GM12878 (cell line): ENCODE results near the gene PUM2. TPM values are rescaled to one million over a fixed set of nuclear protein-coding genes. Genes with fewer than 3 reads are reported as not detected.

ENCODE experiments used
- ATAC-seq: fragments of 200-7000 bp; cut with Tn5 transposase; 3 replicates; pipeline ENCODE4 v1.9.1; 2020; ENCODE audit warnings: mild to moderate bottlenecking, moderate library complexity
- BruUV-seq: library from RNA; stranded (reverse); fragments of 400-500 nt; replicated peaks from 2 replicates; lab custom pipeline; 2021; lab: Mats Ljungman, UMichigan
- CTCF ChIA-PET: fragments of 300-600 bp; sonication (Branson Sonifier 250); formaldehyde crosslinking; extraction: SDS; loops from one replicate; lab custom pipeline; 2021; ENCODE audit warnings: inconsistent platforms; lab: Yijun Ruan, JAX
- POLR2A ChIA-PET: fragments of 350-600 bp; formaldehyde crosslinking; extraction: SDS; loops from one replicate; lab custom pipeline; 2021; ENCODE audit warnings: inconsistent platforms; lab: Charles Lee
- RAD21 ChIA-PET: fragments of 300-600 bp; sonication (Branson Sonifier 250); formaldehyde crosslinking; loops from one replicate; lab custom pipeline; 2023; ENCODE audit warnings: antibody characterized with exemption; ENCODE audit not compliant: unreplicated experiment; lab: Charles Lee
- SMC1A ChIA-PET: fragments of 300-600 bp; sonication (Branson Sonifier 250); formaldehyde crosslinking; loops from one replicate; lab custom pipeline; 2023; ENCODE audit not compliant: unreplicated experiment, uncharacterized antibody; lab: Charles Lee
- DNase-seq: peaks from one replicate; pipeline ENCODE4 v3.0.0-alpha.2; 2011; ENCODE audit warnings: low read depth, low spot score
- FAIRE-seq: peaks from 3 replicates; lab custom pipeline; 2011; peaks lifted over from hg19 to GRCh38; lab: Jason Lieb, UNC
- H2AFZ ChIP-seq: 2 replicates; pipeline ENCODE4 v1.6.0; 2011; ENCODE audit warnings: low read depth, low read length, control low read depth; ENCODE audit not compliant: control insufficient read depth
- H3K27ac ChIP-seq: 2 replicates; pipeline ENCODE4 v1.5.1; 2011; ENCODE audit warnings: control low read depth; ENCODE audit not compliant: control insufficient read depth, insufficient read depth
- H3K27me3 ChIP-seq, 2 experiments: replicated peaks in 1 of 2; 2 replicates each; pipeline versions ENCODE4 v1.6.0 to v1.6.1; 2011; ENCODE audit warnings: low read length in 1 of 2; ENCODE audit not compliant: control insufficient read depth in 2 of 2, insufficient read depth in 2 of 2
- H3K36me3 ChIP-seq, 2 experiments: 2 replicates each; pipeline ENCODE4 v1.5.1; 2011; ENCODE audit warnings: low read length in 1 of 2; ENCODE audit not compliant: control insufficient read depth in 2 of 2, insufficient read depth in 2 of 2
- H3K4me1 ChIP-seq: 2 replicates; pipeline ENCODE4 v1.6.1; 2011; ENCODE audit warnings: mild to moderate bottlenecking, low read length, moderate library complexity, mixed read lengths; ENCODE audit not compliant: control insufficient read depth, insufficient read depth
- H3K4me2 ChIP-seq: 2 replicates; pipeline ENCODE4 v1.6.0; 2011; ENCODE audit warnings: control low read depth; ENCODE audit not compliant: control insufficient read depth, insufficient read depth
- H3K4me3 ChIP-seq: fragments of 200-600 bp; sonication (generic); 2 replicates; pipeline ENCODE4 v1.5.1; 2016
- H3K79me2 ChIP-seq: 2 replicates; pipeline ENCODE4 v1.6.0; 2011; ENCODE audit warnings: low read length; ENCODE audit not compliant: control insufficient read depth, insufficient read depth
- H3K9ac ChIP-seq: 2 replicates; pipeline ENCODE4 v1.8.0; 2011; ENCODE audit warnings: low read length, control low read depth, mixed read lengths; ENCODE audit not compliant: control insufficient read depth, insufficient read depth
- H3K9me3 ChIP-seq: replicated peaks from 3 replicates; pipeline ENCODE4 v1.5.1; 2011; ENCODE audit warnings: mild to moderate bottlenecking, low read length; ENCODE audit not compliant: control insufficient read depth, insufficient read depth
- H4K20me1 ChIP-seq: 2 replicates; pipeline ENCODE4 v1.6.0; 2011; ENCODE audit not compliant: control insufficient read depth, insufficient read depth
- CBX3 ChIP-seq: fragments of 200-600 bp; sonication (generic); IDR thresholded peaks from 2 replicates; pipeline ENCODE4 v1.6.1; 2016; ENCODE audit warnings: low read depth, borderline replicate concordance
- ETV6 ChIP-seq, 2 experiments: fragments of 450-650 bp in 1 of 2; IDR thresholded peaks in 1 of 2; conservative IDR thresholded peaks in 1 of 2; 2 replicates each; pipeline ENCODE4 v1.6.1; 2014; ENCODE audit warnings: antibody characterized with exemption in 1 of 2, borderline replicate concordance in 1 of 2, low read depth in 1 of 2, mild to moderate bottlenecking in 1 of 2, moderate library complexity in 1 of 2
- FOS ChIP-seq: IDR thresholded peaks from 3 replicates; pipeline ENCODE4 v1.6.1; 2011; ENCODE audit warnings: borderline replicate concordance; ENCODE audit not compliant: insufficient read length; ENCODE audit errors: extremely low read depth
- NFIC ChIP-seq: IDR thresholded peaks from 2 replicates; pipeline ENCODE4 v1.6.1; 2012; ENCODE audit warnings: low read depth, mild to moderate bottlenecking, inconsistent platforms, low read length, moderate library complexity
- NR2C1 ChIP-seq: fragments of 450-650 bp; IDR thresholded peaks from 2 replicates; pipeline ENCODE4 v1.6.1; 2017; ENCODE audit warnings: antibody characterized with exemption, mild to moderate bottlenecking, moderate library complexity
- RAD51 ChIP-seq: fragments of 450-650 bp; IDR thresholded peaks from 2 replicates; pipeline ENCODE4 v1.6.1; 2016; ENCODE audit warnings: moderate library complexity, mild to moderate bottlenecking, inconsistent platforms
- RELA ChIP-seq: fragments of 450-650 bp; IDR thresholded peaks from 2 replicates; pipeline ENCODE4 v1.8.0; 2014; ENCODE audit warnings: borderline replicate concordance; ENCODE audit not compliant: partially characterized antibody
- TCF3 ChIP-seq: IDR thresholded peaks from 2 replicates; pipeline ENCODE4 v1.6.1; 2012; ENCODE audit warnings: low read depth, mild to moderate bottlenecking, low read length, borderline replicate concordance; ENCODE audit not compliant: insufficient read depth
- WRNIP1 ChIP-seq: IDR thresholded peaks from 2 replicates; pipeline ENCODE4 v1.6.1; 2011; ENCODE audit warnings: low read depth, low read length, improper control_type of control experiment, borderline replicate concordance
- in situ Hi-C: fragments of 300-500 bp; cut with MboI; formaldehyde crosslinking; loops from 9 replicates; pipeline ENCODE4 v1.14.3; 2018; ENCODE audit warnings: mixed read lengths
- intact Hi-C: fragments of 100-400 bp; cut with micrococcal nuclease; formaldehyde crosslinking; loops from one replicate; pipeline ENCODE4 v1.14.2; 2022; ENCODE audit not compliant: unreplicated experiment
- polyA plus RNA-seq, 11 experiments: library from polyadenylated mRNA; depleted of rRNA in 4 of 11; unstranded in 6 of 11; stranded (reverse) in 5 of 11; fragments of >200 nt; fragmentation: Nextera tagmentation in 4 of 11; fragmentation: Illumina TruSeq in 1 of 11; extraction: Ambion mirVana in 4 of 11; extraction: Trizol in 1 of 11; gene quantifications; 1 replicate in 1 of 11; 2 replicates in 10 of 11; pipeline versions ENCODE4 v1.2.1 to v1.2.3, GENCODE V29; 2011 to 2016; ENCODE audit warnings: inconsistent platforms in 2 of 11, missing spikeins in 2 of 11, low read depth in 1 of 11
- total RNA-seq, 4 experiments: library from RNA; depleted of rRNA in 3 of 4; stranded (reverse); fragments of >200 nt in 3 of 4; fragmentation: Illumina TruSeq in 1 of 4; extraction: Trizol in 1 of 4; gene quantifications; 2 replicates each; pipeline versions ENCODE4 v1.2.1 to v1.2.3, GENCODE V29; 2013 to 2021

Gene PUM2
- total and polyA plus RNA-seq, 10 of the 15 experiments (the other 5 are each of a cell fraction or from before 2014, with no cell fraction given): 14.5 to 87.6 (median 29.4) TPM

- no peak for TF ChIP-seq CBX3
- no peak for TF ChIP-seq ETV6 (conservative IDR thresholded peaks at IDR 0.05 in 1 of 2, IDR thresholded peaks at IDR 0.05 in 1 of 2; ENCODE audit: borderline replicate concordance in 1 of 2, low read depth in 1 of 2)
- TF ChIP-seq TCF3: no peak
- TF ChIP-seq FOS: no peak
- TF ChIP-seq NFIC: no peak
- no peak for TF ChIP-seq RAD51
- TF ChIP-seq WRNIP1: no peak
- no peak for TF ChIP-seq RELA
- no peak for TF ChIP-seq NR2C1
- TF ChIP-seq, all 136 proteins: peak for 0
- Histone ChIP-seq H3K4me1 (no peaks in the 10 kb centered on the region), H3K9ac (no peak overlapping the region), H3K9me3 (no peaks in the 10 kb centered on the region), H3K79me2 (no peaks in the 10 kb centered on the region), H4K20me1 (no peaks in the 10 kb centered on the region), H3K4me2 (no peak overlapping the region), H3K36me3 (peaks cover 7 to 22% of the 10 kb centered on the region in 2 experiments), H2AFZ (no peak overlapping the region), H3K4me3 (no peak overlapping the region), H3K27me3 (no peaks in the 10 kb centered on the region), H3K27ac (no peak overlapping the region)
- no TSS peak for BruUV-seq
- POLR2A ChIA-PET: no interaction called here
- intact Hi-C loops: no loop called here
- CTCF ChIA-PET: interaction anchor here (0.9 kb wide), 1 partner anchor 172 kb away, joined by 3 read pairs; no protein-coding TSS in a partner anchor
- SMC1A ChIA-PET: interaction anchor here (0.9 kb wide), 1 partner anchor 401 kb away, joined by 3 read pairs; no protein-coding TSS in a partner anchor
- no peak for FAIRE-seq
- in situ Hi-C loops: no loop called here
- ATAC-seq: no peak
- RAD21 ChIA-PET: no interaction called here
- DNase-seq: no peak
Observed at GRCh38 chr2:20250436-20250835, 100.2 kb downstream of the PUM2 start.
